TTC549 (cell line): Measurements from ENCODE around the gene NEUROD1.
"Not testable (repeated sequence)": the region's sequence is repeated elsewhere in the genome, so short reads cannot be mapped to it uniquely, and the experiment has no call there.

Experiments used
- FAIRE-seq: peaks from 2 replicates; lab custom pipeline; 2012; peaks lifted over from hg19 to GRCh38; lab: Jason Lieb, UNC

Gene NEUROD1

GRCh38 chr2:181680055-181680936 is at the start of gene NEUROD1:
Gene NEUROD1, minus strand, starts transcription at chr2:181680517. Its CDS starts 1,657 bp downstream, at chr2:181678860.
- no peak for FAIRE-seq

GRCh38 chr2:181725476-181725875 is 45.2 kb upstream of the NEUROD1 start:
- FAIRE-seq = no peak

- FAIRE-seq = no peak
These were observed 44.3 kb upstream of the NEUROD1 start for GRCh38 chr2:181724662-181725061.

- FAIRE-seq = no peak
These were observed 43.4 kb upstream of the NEUROD1 start for GRCh38 chr2:181723731-181724130.

DNA sequence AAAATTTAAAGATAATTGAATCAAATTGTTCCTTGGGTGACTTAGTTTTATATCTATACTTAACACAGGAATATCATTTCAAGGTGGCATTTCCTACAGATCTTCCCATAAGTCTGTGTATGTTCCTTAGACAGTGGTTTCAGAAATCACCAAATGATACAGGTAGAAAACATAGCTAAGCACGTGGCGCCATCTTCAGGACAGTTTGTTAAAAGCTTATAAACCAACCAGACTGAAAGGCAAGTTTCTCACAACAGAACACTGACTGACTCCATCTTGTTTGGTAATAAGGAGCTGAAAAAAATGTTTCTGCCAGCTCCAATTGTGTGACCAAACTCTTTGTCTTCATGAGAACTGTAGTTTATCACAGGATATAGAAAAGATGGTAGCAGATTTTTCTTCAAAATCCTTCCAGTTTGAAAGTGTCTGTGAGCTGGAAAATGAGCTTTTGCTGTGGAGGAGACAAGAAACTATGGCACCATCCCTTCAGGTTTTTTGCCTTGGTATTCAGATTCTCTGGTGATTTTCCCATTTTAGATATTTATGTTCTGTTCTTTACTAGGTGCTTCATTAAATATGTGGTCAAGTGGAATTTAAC is 34.8 kb upstream of the NEUROD1 start:
- FAIRE-seq = peak; percentile 75

- not testable (repeated sequence) for FAIRE-seq
These were observed 30.7 kb upstream of the NEUROD1 start for GRCh38 chr2:181711051-181711450.

GRCh38 chr2:181702519-181702918 is 22.2 kb upstream of the NEUROD1 start:
- FAIRE-seq = not testable (repeated sequence)

- no peak for FAIRE-seq
These were observed 17.9 kb upstream of the NEUROD1 start for GRCh38 chr2:181698223-181698622.

DNA sequence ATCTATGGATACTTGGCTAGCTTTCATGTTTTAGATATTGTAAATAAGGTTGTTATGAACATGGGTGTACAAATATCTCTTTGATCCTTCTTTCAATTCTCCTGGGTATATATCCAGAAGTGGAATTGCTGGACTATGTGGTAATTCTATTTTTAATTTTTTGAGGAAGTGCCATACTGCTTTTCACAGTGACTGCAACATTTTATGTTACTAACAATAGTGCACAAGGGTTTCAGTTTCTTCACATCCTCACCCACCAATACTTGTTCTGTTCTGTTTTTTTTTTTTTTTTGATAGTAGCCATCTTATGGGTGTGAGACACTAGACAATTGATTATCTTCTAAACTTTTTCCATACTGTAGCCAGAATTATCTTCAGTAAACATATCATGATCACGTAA is 17.3 kb upstream of the NEUROD1 start:
- no peak for FAIRE-seq

GRCh38 chr2:181697126-181697525 is 16.8 kb upstream of the NEUROD1 start:
- no peak for FAIRE-seq

DNA sequence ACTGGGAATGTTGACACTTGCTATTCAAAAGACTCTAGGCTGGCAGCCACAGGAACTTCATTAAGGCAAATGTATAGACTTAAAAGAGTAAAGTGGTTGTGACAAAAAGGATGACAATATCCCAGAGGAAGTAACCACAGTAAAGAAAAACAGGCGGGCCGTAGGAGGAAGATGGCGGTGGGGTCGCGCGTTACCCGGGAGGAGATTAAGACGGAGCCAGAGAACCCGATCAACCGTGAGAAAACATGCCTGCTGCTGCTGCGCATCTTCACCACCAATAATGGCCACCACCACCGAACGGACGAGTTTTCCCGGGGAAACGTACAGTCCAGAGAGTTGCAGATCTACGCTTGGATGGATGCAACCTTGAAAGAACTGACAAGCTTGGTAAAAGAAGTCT is 14.0 kb upstream of the NEUROD1 start:
- no peak for FAIRE-seq

GRCh38 chr2:181690860-181691259 is 10.5 kb upstream of the NEUROD1 start:
- no peak for FAIRE-seq

GRCh38 chr2:181686576-181687185 is 6.4 kb upstream of the NEUROD1 start:
- no peak for FAIRE-seq

DNA sequence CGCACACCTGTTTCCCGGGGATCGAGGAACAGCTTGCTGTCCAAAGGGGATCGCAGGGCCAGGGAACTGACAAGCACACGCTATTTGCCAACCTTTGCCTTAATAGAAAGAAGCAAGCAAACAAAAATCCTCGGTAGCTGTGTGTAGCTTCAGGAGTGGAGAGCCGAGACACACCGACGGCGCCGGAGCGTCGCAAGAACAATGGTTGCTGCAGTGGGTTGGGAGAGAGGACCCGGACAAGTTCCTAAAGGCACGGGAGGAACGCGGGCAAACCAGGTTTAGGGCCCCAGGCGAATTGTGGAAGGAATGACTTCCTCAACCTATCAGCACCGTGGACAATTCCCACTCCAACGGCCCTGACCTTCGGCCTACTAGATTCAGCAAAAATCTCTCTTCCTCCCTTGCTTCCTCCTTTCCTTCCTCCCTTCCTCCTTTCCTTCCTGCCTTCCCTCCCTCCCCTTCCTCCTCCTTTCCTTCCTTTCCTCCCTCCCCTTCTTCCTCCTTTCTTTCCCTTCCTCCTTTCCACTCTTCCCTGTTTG is 4.9 kb upstream of the NEUROD1 start:
- FAIRE-seq = no peak

GRCh38 chr2:181684454-181685149 is 4.3 kb upstream of the NEUROD1 start:
- FAIRE-seq = no peak

GRCh38 chr2:181683518-181684453 is 3.5 kb upstream of the NEUROD1 start:
- no peak for FAIRE-seq

- FAIRE-seq = no peak
These were observed 2.6 kb upstream of the NEUROD1 start for GRCh38 chr2:181682795-181683517.

DNA sequence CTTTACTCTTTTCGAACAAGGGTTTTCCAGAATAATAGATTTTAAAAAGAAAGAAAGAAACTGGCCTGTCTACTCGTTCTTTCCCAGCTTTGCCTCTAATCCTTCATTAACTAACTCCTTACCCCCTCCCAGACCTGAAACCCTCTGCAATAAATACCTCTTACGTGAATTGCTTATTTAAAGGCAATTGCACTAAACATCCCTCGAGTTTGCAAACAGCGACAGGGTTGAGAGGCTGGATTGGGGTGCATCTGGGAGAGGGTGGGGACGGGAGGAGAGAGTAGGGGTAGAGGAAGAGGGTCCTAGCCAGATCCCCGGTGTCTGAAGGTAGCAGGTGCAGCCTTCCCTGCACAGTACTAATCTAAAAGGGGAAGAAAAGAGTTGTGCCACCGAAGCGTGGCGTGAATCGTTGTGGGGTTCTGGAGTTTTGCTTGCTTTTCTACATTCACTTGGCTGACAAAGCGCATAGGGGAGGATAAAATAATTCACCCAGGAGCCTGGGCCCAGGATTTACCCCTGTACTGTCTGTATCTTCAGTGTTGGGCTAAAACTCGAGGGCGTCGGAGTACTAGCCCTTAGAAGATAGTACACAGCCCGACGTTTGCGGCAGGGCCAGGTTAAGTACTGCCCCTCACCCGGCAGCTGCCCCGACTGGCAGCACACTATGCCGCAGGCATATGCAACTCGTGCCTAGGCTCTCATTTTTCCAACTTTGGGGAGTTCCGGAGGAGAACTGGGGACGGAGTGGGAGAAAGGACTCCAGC is 1.9 kb upstream of the NEUROD1 start:
- no peak for FAIRE-seq

DNA sequence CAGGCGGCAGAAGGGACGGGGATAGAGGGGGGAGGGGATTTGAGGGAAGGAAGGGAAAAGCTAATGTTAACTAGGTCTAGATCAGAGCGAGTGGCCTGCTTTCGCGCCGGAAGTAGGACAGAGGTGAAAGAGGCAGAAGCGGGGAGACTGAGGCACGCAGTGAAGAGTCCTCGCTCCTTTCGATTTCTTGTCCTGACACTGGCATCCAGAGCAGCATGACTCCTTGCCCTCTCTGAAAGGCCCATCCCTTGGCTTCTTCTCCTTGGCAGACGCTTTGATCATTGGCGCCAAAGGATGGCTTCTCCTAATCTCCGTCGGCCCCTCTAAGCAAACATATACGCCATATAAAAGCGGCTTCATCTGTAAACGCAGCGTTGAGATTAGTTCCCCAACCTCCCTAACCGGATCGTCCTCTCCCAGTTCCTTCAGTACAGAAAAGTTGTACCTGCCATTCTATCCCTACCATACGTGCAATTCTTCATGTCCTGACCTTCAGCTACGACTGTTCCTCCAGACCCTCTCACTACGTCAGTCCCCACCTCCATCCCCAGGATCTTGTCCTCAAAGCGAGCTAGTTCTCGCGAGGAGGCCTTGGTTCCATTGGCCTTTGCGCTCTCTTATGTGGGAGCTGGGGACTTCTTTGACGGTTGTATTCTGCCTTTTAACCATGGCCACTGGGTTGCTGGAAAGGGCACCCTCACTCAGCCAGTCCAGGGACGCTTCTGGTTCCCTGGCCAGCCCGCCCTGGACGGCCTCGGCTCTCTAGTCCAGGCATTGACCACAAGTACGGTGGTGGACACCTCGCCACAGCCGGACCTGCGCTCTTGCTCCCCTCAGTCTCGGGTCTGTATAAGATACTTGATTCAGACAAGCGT is 857 bp upstream of the NEUROD1 start:
- FAIRE-seq = no peak
